Chondrocyte (in vitro differentiated cells): Measurements from ENCODE around the gene IL22. TPM values are rescaled to one million over a fixed set of nuclear protein-coding genes. Genes with fewer than 3 reads are reported as not detected.

Experiments used
- DNase-seq: peaks from one replicate; pipeline ENCODE4 v3.0.0; 2021; ENCODE audit warnings: mixed read lengths, low spot score
- H3K27ac Mint-ChIP-seq: one replicate; pipeline ENCODE4 v1.8.0; 2021; ENCODE audit warnings: mild to moderate bottlenecking, moderate library complexity, mixed read lengths; ENCODE audit not compliant: unreplicated experiment
- H3K27me3 Mint-ChIP-seq: 2 replicates; pipeline ENCODE4 v1.8.0; 2021; ENCODE audit warnings: low read depth, mixed read lengths
- H3K36me3 Mint-ChIP-seq: 2 replicates; pipeline ENCODE4 v1.8.0; 2021; ENCODE audit warnings: low read depth, mixed read lengths
- H3K4me1 Mint-ChIP-seq: 2 replicates; pipeline ENCODE4 v1.8.0; 2021; ENCODE audit warnings: low read depth, mild to moderate bottlenecking, mixed read lengths
- H3K4me3 Mint-ChIP-seq: one replicate; pipeline ENCODE4 v1.8.0; 2021; ENCODE audit warnings: mild to moderate bottlenecking, moderate library complexity, mixed read lengths; ENCODE audit not compliant: unreplicated experiment
- H3K9me3 Mint-ChIP-seq: 2 replicates; pipeline ENCODE4 v1.8.0; 2021; ENCODE audit warnings: low read depth, mixed read lengths
- CTCF ChIP-seq: fragments of 200-600 bp; sonication (generic); IDR thresholded peaks from 2 replicates; pipeline ENCODE4 v1.5.0; 2021; ENCODE audit warnings: antibody characterized with exemption, mild to moderate bottlenecking, moderate library complexity
- total RNA-seq: library from RNA; stranded (reverse); gene quantifications from 3 replicates; pipeline ENCODE4 v1.2.1, GENCODE V29; 2021

The IL22 gene
- total RNA-seq, 1 donor from 2014 or later = not detected

GRCh38 chr12:68237619-68238018, 15.8 kb downstream of the IL22 start:
- Mint-ChIP-seq H3K4me3 (no peak overlapping the region), H3K27me3 (no peaks in the 10 kb centered on the region), H3K36me3 (no peaks in the 10 kb centered on the region), H3K4me1 (peaks cover 45% of the 10 kb centered on the region), H3K9me3 (no peaks in the 10 kb centered on the region), H3K27ac (peak overlapping the region; percentile 13)
- no peak for TF ChIP-seq CTCF
- DNase-seq = no peak

GRCh38 chr12:68237078-68237477, 16.3 kb downstream of the IL22 start:
- DNase-seq = no peak
- Mint-ChIP-seq H3K4me1 (peaks cover 45% of the 10 kb centered on the region), H3K27ac (peak overlapping the region; percentile 13), H3K27me3 (no peaks in the 10 kb centered on the region), H3K4me3 (no peak overlapping the region), H3K9me3 (no peaks in the 10 kb centered on the region), H3K36me3 (no peaks in the 10 kb centered on the region)
- TF ChIP-seq CTCF = peak; percentile 65

GRCh38 chr12:68236421-68237059, 16.9 kb downstream of the IL22 start:
- Mint-ChIP-seq H3K27me3 (no peaks in the 10 kb centered on the region), H3K9me3 (no peaks in the 10 kb centered on the region), H3K27ac (no peak overlapping the region), H3K4me3 (no peak overlapping the region), H3K36me3 (no peaks in the 10 kb centered on the region), H3K4me1 (peaks cover 45% of the 10 kb centered on the region)
- TF ChIP-seq CTCF = no peak
- no peak for DNase-seq

GRCh38 chr12:68235576-68235975, 17.8 kb downstream of the IL22 start:
- H3K27me3 Mint-ChIP-seq = no peaks in the 10 kb centered on the region
- H3K9me3 Mint-ChIP-seq = no peaks in the 10 kb centered on the region
- H3K4me1 Mint-ChIP-seq = peaks cover 43% of the 10 kb centered on the region
- DNase-seq = no peak
- H3K4me3 Mint-ChIP-seq = no peak overlapping the region
- H3K36me3 Mint-ChIP-seq = no peaks in the 10 kb centered on the region
- TF ChIP-seq CTCF = no peak
- H3K27ac Mint-ChIP-seq = no peak overlapping the region

- no peak overlapping the region for H3K27ac Mint-ChIP-seq
- H3K4me1 Mint-ChIP-seq = peaks cover 29% of the 10 kb centered on the region
- H3K36me3 Mint-ChIP-seq = no peaks in the 10 kb centered on the region
- H3K9me3 Mint-ChIP-seq = no peaks in the 10 kb centered on the region
- no peak overlapping the region for H3K4me3 Mint-ChIP-seq
- no peak for TF ChIP-seq CTCF
- DNase-seq = no peak
- no peaks in the 10 kb centered on the region for H3K27me3 Mint-ChIP-seq
Observed at GRCh38 chr12:68234140-68234539, 19.3 kb downstream of the IL22 start.
